GM10248 (cell line): ENCODE data around the gene SOAT1.

Experiments used
- CTCF ChIA-PET: fragments of 300-600 bp; sonication (Branson Sonifier 250); formaldehyde crosslinking; extraction: SDS; loops from one replicate; lab custom pipeline; 2021; ENCODE audit warnings: antibody characterized with exemption; lab: Yijun Ruan, JAX
- POLR2A ChIA-PET: fragments of 350-650 bp; sonication (Branson Sonifier 250); formaldehyde crosslinking; extraction: SDS; loops from one replicate; lab custom pipeline; 2020; ENCODE audit warnings: antibody characterized with exemption; lab: Yijun Ruan, JAX
- DNase-seq: peaks from one replicate; pipeline ENCODE4 v3.0.0; 2012; ENCODE audit errors: extremely low spot score
- CTCF ChIP-seq: IDR thresholded peaks from 2 replicates; pipeline ENCODE4 v1.5.1; 2012; ENCODE audit warnings: mild to moderate bottlenecking, low read depth; ENCODE audit errors: extremely low read depth, missing control alignments, control extremely low read depth

Gene SOAT1

GRCh38 chr1:179334440-179334839 is 40.8 kb downstream of the SOAT1 start:
- DNase-seq: no peak
- POLR2A ChIA-PET: no interaction called here
- TF ChIP-seq CTCF: no peak
- CTCF ChIA-PET: interaction anchor here (1.1 to 1.4 kb wide), 2 partner anchors 14 to 34 kb away, joined by 3 read pairs; no protein-coding TSS in a partner anchor

GRCh38 chr1:179337288-179337687 is 43.7 kb downstream of the SOAT1 start:
- TF ChIP-seq CTCF: no peak
- ChIA-PET CTCF (no interaction called here), POLR2A (no interaction called here)
- DNase-seq: no peak

GRCh38 chr1:179337942-179338560 is 44.5 kb downstream of the SOAT1 start:
- no peak for TF ChIP-seq CTCF
- ChIA-PET CTCF (no interaction called here), POLR2A (no interaction called here)
- no peak for DNase-seq

- no peak for DNase-seq
- ChIA-PET POLR2A (no interaction called here), CTCF (no interaction called here)
- no peak for TF ChIP-seq CTCF
Observed at GRCh38 chr1:179340918-179341317, 47.3 kb downstream of the SOAT1 start.

GRCh38 chr1:179341943-179342547 is 48.4 kb downstream of the SOAT1 start:
- ChIA-PET CTCF (no interaction called here), POLR2A (no interaction called here)
- DNase-seq: no peak
- no peak for TF ChIP-seq CTCF

- POLR2A ChIA-PET: no interaction called here
- CTCF ChIA-PET: no interaction called here
- no peak for TF ChIP-seq CTCF
- no peak for DNase-seq
Observed at GRCh38 chr1:179342740-179343404, 49.3 kb downstream of the SOAT1 start.
